Tibial nerve (tissue), 4 donors: Measurements from ENCODE around the gene RASGEF1C. TPM values are rescaled to one million over a fixed set of nuclear protein-coding genes. Genes with fewer than 3 reads are reported as not detected.

Experiments used
- DNase-seq, 2 donors: peaks; one replicate each; pipeline ENCODE4 v3.0.0-alpha.2; 2019; ENCODE audit warnings: low spot score in 2 of 2
- H3K27ac ChIP-seq, 4 donors: fragments of 200-600 bp; sonication (generic) in 3 of 4; one replicate each; pipeline ENCODE4 v1.5.1; 2017 to 2019; ENCODE audit warnings: mild to moderate bottlenecking in 1 of 4
- H3K27me3 ChIP-seq, 2 donors: fragments of 200-600 bp; sonication (generic) in 1 of 2; one replicate each; pipeline versions ENCODE4 v1.5.1 to v1.6.0; 2017 to 2019
- H3K36me3 ChIP-seq, 3 donors: fragments of 200-600 bp; sonication (generic); one replicate each; pipeline ENCODE4 v1.5.1; 2018 to 2019
- H3K4me1 ChIP-seq, 4 donors: fragments of 200-600 bp; sonication (generic) in 3 of 4; one replicate each; pipeline ENCODE4 v1.5.1; 2017 to 2019
- H3K4me3 ChIP-seq, 4 donors: fragments of 200-600 bp; sonication (generic) in 3 of 4; one replicate each; pipeline ENCODE4 v1.5.1; 2017 to 2019; ENCODE audit warnings: mild to moderate bottlenecking in 1 of 4, moderate library complexity in 1 of 4
- H3K9me3 ChIP-seq, 4 donors: fragments of 200-600 bp; sonication (generic) in 3 of 4; one replicate each; pipeline ENCODE4 v1.5.1; 2017 to 2019
- CTCF ChIP-seq, 5 experiments: fragments of 200-600 bp in 3 of 5; fragments of 450-650 bp in 2 of 5; sonication (generic) in 3 of 5; IDR thresholded peaks; one replicate each; pipeline ENCODE4 v1.5.1; 2016 to 2019; ENCODE audit warnings: antibody characterized with exemption in 5 of 5, mild to moderate bottlenecking in 3 of 5, moderate library complexity in 2 of 5
- EP300 ChIP-seq, 2 donors: sonication (generic); formaldehyde crosslinking; IDR thresholded peaks; one replicate each; pipeline ENCODE4 v1.6.1; 2017; ENCODE audit warnings: antibody characterized with exemption in 2 of 2, mild to moderate bottlenecking in 1 of 2
- POLR2A ChIP-seq, 2 donors: fragments of 450-650 bp; IDR thresholded peaks; one replicate each; pipeline ENCODE4 v1.6.1; 2017; ENCODE audit warnings: antibody characterized with exemption in 2 of 2, mild to moderate bottlenecking in 2 of 2, moderate library complexity in 2 of 2
- WGBS, 2 donors: methylation state at CpG; one replicate each; pipeline ENCODE4 v1.1.5; 2018; 5-methylcytosine and 5-hydroxymethylcytosine counted together
- total RNA-seq, 4 donors: library from RNA; depleted of rRNA; stranded (reverse); fragments of >200 nt; gene quantifications; one replicate each; pipeline ENCODE4 v1.1.0, GENCODE V29; 2016

RASGEF1C gene
- total RNA-seq, 4 donors from 2014 or later, result 2.7 to 12.0 (median 10.4) TPM

- H3K4me1 ChIP-seq, result peaks cover 0 to 21% (median 0%) of the 10 kb centered on the region in 4 donors
- DNase-seq, result no peak
Measured at GRCh38 chr5:180157866-180158265, 51.1 kb downstream of the RASGEF1C start.

GRCh38 chr5:180156141-180156540 is 52.9 kb downstream of the RASGEF1C start:
- no peak overlapping the region for H3K27ac ChIP-seq
- WGBS, 2 donors, result 86 to 88% methylated on average over 10 of the region's 10 CpGs

More at GRCh38 chr5:180157866-180158265, 51.1 kb downstream of the RASGEF1C start:
- TF ChIP-seq CTCF (IDR thresholded peaks at IDR 0.05), result no peak
- no peak for TF ChIP-seq EP300 (IDR thresholded peaks at IDR 0.05)
- no peak for TF ChIP-seq POLR2A (IDR thresholded peaks at IDR 0.05)
- H3K4me3 ChIP-seq, result no peak overlapping the region
- 91 to 94% methylated on average over 6 of the region's 6 CpGs for WGBS, 2 donors
- H3K27ac ChIP-seq, result no peak overlapping the region
- no peaks in the 10 kb centered on the region for H3K36me3 ChIP-seq
- H3K27me3 ChIP-seq, result no peaks in the 10 kb centered on the region
- peaks cover 0 to 8% (median 0%) of the 10 kb centered on the region in 4 donors for H3K9me3 ChIP-seq

GRCh38 chr5:180155365-180155926 is 53.6 kb downstream of the RASGEF1C start:
- H3K9me3 ChIP-seq, result peaks cover 0 to 8% (median 0%) of the 10 kb centered on the region in 4 donors
- TF ChIP-seq CTCF (IDR thresholded peaks at IDR 0.05), result no peak
- no peak for TF ChIP-seq POLR2A (IDR thresholded peaks at IDR 0.05)
- no peak for TF ChIP-seq EP300 (IDR thresholded peaks at IDR 0.05)
- no peaks in the 10 kb centered on the region for H3K36me3 ChIP-seq
- H3K4me1 ChIP-seq, result peaks cover 0 to 8% (median 0%) of the 10 kb centered on the region in 4 donors
- no peaks in the 10 kb centered on the region for H3K27me3 ChIP-seq
- 69 to 71% methylated on average over 16 to 17 of the region's 17 CpGs for WGBS, 2 donors
- H3K4me3 ChIP-seq, result no peak overlapping the region
- H3K27ac ChIP-seq, result no peak overlapping the region
- DNase-seq, result no peak

More at GRCh38 chr5:180156141-180156540, 52.9 kb downstream of the RASGEF1C start:
- no peak for TF ChIP-seq CTCF (IDR thresholded peaks at IDR 0.05)
- no peak for TF ChIP-seq POLR2A (IDR thresholded peaks at IDR 0.05)
- no peak for TF ChIP-seq EP300 (IDR thresholded peaks at IDR 0.05)
- H3K36me3 ChIP-seq, result no peaks in the 10 kb centered on the region
- DNase-seq, result no peak
- peaks cover 0 to 10% (median 0%) of the 10 kb centered on the region in 4 donors for H3K4me1 ChIP-seq
- H3K27me3 ChIP-seq, result no peaks in the 10 kb centered on the region
- H3K9me3 ChIP-seq, result peaks cover 0 to 8% (median 0%) of the 10 kb centered on the region in 4 donors
- H3K4me3 ChIP-seq, result no peak overlapping the region

GRCh38 chr5:180154821-180155364 is 54.1 kb downstream of the RASGEF1C start:
- Histone ChIP-seq H3K9me3 (peaks cover 0 to 8% (median 0%) of the 10 kb centered on the region in 4 donors), H3K4me3 (no peak overlapping the region), H3K36me3 (no peaks in the 10 kb centered on the region), H3K4me1 (peaks cover 0 to 4% (median 0%) of the 10 kb centered on the region in 4 donors), H3K27me3 (no peaks in the 10 kb centered on the region), H3K27ac (no peak overlapping the region)
- TF ChIP-seq POLR2A (IDR thresholded peaks at IDR 0.05) (no peak), CTCF (IDR thresholded peaks at IDR 0.05) (no peak), EP300 (IDR thresholded peaks at IDR 0.05) (no peak)
- 90 to 97% methylated on average over 2 to 5 of the region's 5 CpGs for WGBS, 2 donors
- no peak for DNase-seq

- 71 to 89% methylated on average over 6 of the region's 6 CpGs for WGBS, 2 donors
- no peak for DNase-seq
Measured at GRCh38 chr5:180153991-180154390, 55.0 kb downstream of the RASGEF1C start.

More at GRCh38 chr5:180153991-180154390, 55.0 kb downstream of the RASGEF1C start:
- H3K4me3 ChIP-seq, result no peak overlapping the region
- H3K27ac ChIP-seq, result no peak overlapping the region
- no peaks in the 10 kb centered on the region for H3K4me1 ChIP-seq
- H3K36me3 ChIP-seq, result no peaks in the 10 kb centered on the region
- no peaks in the 10 kb centered on the region for H3K27me3 ChIP-seq
- peaks cover 0 to 17% (median 0%) of the 10 kb centered on the region in 4 donors for H3K9me3 ChIP-seq
- TF ChIP-seq POLR2A (IDR thresholded peaks at IDR 0.05) (no peak), EP300 (IDR thresholded peaks at IDR 0.05) (no peak), CTCF (IDR thresholded peaks at IDR 0.05) (no peak)
